HG02759 (cell line): ENCODE measurements around the gene POT1.
"Not testable (repeated sequence)": the region's sequence is repeated elsewhere in the genome, so short reads cannot be mapped to it uniquely, and the experiment has no call there.

ENCODE experiments used
- ATAC-seq: cut with Tn5 transposase; IDR thresholded peaks from one replicate; pipeline ENCODE4 v1.9.1; 2021; ENCODE audit warnings: mild to moderate bottlenecking, moderate library complexity; ENCODE audit not compliant: unreplicated experiment

Gene POT1, protein sequence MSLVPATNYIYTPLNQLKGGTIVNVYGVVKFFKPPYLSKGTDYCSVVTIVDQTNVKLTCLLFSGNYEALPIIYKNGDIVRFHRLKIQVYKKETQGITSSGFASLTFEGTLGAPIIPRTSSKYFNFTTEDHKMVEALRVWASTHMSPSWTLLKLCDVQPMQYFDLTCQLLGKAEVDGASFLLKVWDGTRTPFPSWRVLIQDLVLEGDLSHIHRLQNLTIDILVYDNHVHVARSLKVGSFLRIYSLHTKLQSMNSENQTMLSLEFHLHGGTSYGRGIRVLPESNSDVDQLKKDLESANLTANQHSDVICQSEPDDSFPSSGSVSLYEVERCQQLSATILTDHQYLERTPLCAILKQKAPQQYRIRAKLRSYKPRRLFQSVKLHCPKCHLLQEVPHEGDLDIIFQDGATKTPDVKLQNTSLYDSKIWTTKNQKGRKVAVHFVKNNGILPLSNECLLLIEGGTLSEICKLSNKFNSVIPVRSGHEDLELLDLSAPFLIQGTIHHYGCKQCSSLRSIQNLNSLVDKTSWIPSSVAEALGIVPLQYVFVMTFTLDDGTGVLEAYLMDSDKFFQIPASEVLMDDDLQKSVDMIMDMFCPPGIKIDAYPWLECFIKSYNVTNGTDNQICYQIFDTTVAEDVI

DNA sequence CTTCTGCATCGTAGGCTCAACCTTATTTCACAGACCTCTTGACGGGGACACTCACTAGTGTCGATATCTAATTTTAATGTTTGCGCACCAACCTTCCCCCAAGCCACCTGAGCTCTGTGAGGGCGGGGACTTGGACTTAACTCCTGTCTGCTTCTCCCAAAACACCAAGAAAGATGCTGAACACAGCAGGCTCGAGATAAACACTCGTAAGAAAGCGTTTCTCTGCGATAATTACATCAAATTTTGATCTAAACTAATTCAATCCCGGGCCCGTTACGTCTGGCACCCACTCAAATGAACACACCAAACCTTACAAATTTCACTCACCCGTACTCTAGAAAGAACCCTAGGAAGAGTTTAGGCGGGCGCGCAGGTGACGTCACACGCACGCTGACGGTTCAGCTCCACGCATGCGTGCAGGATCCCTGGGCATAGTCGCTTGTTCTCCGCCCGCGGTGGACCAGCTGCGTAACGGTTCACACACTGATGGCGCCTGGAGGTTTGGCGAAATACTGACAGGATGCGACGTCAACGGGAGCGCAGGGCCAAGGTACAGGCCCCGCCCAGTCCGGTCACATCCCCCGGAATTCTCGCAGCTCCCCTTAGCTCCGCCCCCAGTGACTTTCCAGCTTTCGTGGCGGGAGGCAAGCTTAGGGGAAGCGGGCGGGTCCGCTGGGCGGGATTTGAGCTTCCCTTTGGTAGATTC is at the start of gene POT1:
POT1 (minus strand) TSS at position 359 of the 706 bp plus-strand sequence. CDS start 32,652 bp downstream, outside the sequence.
- peak; percentile 100 for ATAC-seq

DNA sequence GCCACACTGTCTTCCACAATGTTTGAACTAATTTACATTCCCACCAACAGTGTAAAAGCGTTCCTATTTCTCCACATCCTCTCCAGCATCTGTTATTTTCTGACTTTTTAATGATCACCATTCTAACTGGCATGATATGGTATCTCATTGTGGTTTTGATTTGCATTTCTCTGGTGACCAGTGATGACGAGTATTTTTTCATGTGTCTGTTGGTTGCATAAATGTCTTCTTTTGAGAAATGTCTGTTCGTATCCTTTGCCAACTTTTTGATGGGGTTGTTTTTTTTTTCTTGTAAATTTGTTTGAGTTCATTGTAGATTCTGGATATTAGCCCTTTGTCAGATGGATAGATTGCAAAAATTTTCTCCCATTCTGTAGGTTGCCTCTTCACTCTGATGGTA is 45.5 kb upstream of the POT1 start:
- not testable (repeated sequence) for ATAC-seq

DNA sequence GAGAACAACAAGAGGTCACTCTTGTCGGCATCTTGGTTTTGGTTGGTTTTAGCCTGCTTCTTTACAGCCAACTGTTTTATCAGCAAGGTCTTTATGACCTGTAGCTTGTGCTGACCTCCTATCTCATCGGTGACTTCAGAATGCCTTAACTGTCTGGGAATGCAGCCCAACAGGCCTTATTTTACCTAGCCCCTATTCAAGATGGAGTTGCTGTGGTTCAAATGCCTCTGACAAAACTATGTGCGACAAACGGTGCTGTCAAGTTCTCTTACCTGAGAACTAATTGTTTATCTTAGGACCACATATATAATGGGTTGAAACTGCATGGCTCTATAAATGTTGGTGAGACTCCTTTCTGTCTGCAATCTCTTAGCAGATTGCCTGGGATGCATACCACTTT is 35.9 kb upstream of the POT1 start:
- no peak for ATAC-seq

DNA sequence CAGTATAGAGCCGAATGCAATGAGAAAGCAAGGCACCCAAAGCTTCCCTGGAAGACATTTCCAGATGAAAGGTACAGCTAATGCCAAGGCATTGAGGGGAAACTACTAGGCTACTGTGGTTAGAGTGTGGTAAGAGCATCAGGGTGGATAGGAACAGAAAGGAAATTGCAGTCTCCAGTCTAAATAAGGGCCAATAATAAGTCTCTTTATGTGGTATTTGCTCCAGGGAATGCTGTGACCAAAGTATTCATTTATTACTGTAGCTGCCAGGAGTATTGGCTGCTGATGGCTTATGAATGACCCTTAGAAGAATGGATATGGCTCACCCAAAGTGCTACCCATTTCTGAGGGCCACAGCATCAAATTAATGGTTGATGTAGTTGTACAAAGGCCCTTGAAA is 30.1 kb upstream of the POT1 start:
- ATAC-seq: no peak

DNA sequence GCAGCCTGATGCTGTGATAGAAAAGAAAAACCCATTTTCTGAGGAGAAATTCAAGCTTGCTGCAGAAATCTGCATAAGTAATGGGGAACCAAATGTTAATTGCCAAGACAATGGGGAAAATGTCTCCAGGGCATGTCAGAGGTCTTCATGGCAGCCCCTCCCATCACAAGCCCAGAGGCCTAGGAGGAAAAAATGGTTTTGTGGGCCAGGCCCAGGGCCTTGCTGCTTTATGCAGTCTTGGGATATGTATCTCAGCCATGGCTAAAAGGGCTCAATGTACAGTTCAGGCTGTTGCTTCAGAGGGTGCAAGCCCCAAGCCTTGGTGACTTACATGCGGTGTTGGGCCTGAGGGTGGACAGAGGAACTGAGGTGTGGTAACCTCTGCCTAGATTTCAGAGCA is 28.3 kb upstream of the POT1 start:
- not testable (repeated sequence) for ATAC-seq

DNA sequence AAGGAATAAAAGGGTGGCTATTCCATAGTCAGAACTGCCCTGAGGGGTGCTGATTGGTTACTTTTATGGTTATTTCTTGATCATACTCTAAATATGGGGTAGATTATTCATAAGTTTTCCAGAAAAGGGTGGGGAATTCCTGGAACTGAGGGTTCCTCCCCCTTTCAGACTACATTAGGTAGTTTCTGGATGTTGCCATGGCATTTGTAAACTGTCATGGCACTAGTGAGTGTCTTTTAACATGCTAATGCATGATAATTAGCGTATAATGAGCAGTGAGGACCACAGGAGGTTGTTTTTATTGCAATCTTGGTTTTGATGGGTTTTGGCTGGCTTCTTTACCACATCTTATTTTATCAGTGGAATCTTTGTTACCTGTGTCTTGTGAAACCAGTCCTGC is 26.5 kb upstream of the POT1 start:
- no peak for ATAC-seq

DNA sequence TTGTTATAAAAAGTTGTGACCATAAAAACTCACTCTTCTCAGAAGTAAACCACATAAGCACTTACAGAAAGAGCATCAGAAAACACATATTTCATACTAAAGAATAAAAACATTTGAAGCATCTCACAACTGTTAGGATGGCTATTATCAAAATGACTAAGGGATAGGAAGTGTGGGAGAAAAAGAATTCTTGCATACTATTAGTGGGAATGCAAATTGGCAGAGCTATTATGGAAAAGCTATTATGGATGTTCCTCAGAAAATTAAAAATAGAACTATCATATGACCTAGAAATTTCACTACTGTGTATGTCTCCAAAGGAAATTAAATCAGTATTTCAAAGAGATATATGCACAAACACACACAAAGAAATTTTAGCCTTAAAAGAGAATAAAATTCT is 25.2 kb upstream of the POT1 start:
- no peak for ATAC-seq

DNA sequence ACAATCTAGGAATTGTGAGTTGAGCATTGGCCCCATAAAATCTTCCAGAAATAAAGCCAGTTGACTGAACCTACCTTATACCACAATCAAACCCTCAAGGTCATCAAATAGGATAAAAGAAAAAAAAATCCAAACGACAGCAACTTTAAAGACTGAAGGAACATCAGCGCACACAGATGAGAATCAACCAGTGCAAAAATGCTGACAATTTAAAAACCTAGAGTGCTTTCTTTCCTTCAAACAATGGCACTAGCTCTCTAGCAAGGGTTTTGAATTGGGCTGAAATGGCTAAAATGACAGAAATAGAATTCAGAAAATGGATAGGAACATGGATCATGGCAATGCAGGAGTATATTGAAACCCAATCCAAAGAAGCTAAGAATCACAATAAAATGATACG is 16.1 kb upstream of the POT1 start:
- ATAC-seq: no peak

DNA sequence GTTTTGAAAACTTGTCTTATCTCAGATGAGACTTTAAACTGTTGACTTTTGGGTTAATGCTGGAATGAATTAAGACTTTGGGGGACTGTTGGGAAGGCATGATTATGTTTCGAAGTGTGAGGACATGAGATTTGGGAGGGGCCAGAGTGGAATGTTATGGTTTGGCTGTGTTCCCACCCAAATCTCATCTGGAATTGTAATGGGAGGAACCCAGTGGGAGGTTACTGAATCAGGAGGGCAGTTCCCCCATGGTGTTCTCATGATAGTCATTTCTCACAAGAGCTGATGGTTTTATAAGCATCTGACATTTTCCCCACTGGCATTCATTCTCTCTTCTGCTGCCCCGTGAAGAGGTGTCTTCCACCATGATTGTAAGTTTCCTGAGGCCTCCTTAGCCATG is 13.8 kb upstream of the POT1 start:
- ATAC-seq: no peak

DNA sequence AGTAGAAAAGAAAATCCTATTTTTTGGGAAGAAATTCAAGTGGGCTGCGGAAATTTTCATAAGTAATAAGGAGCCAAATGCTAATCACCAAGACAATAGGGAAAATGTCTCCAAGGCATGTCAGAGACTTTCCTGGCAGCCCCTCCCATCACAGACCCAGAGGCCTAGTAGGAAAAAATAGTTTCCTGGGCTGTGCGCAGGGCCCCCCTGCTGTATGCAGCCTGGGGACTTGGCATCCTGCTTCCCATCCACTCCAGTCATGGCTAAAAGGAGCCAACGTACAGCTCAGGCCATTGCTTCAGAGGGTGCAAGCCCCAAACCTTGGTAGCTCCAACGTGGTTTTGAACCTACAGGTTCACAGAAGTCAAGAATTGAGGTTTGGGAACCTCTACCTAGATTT is 12.8 kb upstream of the POT1 start:
- no peak for ATAC-seq

DNA sequence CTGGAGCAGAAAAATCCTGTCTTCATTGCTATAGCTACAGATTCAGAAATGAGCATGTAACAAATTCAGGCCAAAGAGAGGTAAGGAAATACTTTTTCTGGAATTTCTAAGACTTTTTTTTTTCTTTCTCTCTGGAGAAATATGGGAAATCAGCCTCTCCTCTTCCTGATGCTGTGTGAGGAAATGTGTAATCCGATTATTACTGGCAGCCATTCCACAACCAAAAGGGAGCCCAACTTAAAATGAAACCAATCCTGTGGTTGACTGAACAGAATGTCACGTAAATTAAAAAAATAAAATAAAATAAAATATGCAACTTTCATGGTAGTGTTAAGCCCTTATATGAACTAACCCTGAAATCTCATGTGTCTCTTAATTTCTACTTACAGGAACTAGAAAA is 10.7 kb upstream of the POT1 start:
- no peak for ATAC-seq

DNA sequence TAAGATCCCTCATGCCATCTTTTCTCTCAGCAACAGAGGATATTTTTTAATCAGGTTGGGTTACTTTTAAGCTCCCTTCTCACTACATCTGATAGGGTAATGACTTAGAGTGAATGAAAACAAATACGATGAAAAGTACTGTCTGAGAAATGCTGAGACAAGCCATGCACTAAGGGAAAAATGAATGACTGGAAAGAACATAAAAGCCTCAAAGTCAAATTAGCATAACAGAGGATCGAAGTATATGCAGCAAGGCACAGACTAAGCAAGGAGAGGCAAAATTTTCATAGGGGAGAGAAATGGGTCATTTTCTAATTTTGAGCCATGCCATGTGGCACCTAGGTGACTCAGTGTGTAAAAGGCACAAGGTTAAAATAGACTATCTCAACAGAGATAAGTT is 8.5 kb upstream of the POT1 start:
- ATAC-seq: no peak

DNA sequence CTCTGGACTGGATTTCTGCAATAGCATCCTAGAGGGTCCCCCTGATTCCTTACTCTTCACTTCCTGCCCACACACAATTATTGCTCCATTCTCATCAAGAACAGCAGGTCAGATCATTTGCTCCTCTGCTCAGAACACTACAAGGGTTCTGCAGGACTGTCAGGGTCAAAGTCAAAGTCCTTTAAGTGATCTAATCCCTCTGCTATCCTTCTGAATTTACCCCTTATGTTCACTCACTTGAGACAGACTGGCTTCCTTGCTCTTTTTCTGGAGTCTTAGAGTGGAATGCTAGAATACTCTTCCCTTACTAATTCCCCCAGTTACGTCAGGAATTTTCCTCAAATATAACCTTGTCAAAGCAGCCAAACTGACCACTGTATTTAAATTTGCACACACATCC is 7.5 kb upstream of the POT1 start:
- no peak for ATAC-seq

DNA sequence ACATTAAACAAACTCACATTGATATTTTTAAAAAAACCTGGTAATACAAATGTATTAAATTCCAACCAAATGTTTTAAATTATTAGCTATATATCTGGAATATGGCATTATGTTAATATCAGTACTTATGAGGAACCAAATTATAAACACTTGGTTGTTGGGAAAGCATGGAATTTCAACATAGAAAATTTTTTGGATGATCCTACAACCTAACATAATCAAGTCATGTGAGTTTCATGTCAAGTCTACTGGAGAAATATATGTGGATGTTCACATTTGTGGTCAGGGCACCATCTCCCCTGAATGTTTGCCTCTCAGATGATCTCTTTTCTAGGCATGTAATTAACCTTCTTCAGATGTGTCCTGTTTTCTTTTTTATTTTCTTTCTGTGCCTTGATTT is 5.2 kb upstream of the POT1 start:
- no peak for ATAC-seq

DNA sequence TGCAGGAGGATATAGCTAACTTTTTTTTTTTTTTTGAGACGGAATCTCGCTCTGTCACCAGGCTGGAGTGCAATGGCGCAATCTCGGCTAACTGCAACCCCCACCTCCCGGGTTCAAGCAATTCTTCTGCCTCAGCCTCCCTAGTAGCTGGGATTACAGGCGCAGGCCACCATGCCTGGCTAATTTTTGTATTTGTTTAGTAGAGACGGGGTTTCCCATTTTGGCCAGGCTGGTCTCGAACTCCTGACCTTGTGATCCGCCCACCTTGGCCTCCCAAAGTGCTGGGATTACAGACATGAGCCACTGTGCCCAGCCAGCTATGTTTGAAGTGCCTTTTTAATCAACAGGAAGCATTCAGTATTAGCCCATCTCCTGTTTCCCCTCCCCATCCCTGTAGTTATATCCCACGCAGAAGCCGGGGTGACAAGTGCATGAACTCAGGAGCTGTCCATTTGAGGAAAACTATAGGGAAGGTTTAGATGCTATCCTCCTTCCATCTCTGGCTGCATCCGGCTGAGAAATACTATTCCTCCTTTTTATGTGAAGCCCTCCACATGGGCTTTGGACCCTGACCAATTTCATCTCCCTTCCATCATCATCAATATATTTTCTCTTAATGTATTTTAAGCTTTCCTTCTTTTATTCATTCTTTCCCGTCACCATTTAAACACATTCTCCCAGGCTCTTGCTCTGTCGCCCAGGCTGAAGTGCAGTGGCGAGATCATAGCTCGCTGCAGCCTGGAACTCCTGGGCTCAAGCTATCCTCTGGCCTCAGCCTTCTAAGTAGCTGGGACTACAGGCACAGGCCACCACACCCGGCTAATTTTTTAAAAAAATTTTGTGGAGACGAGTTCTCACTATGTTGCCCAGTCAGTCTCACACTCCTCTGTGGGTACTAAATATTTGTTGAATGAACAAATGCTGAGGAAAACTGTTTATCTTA is 1.3 kb upstream of the POT1 start:
- ATAC-seq: no peak

DNA sequence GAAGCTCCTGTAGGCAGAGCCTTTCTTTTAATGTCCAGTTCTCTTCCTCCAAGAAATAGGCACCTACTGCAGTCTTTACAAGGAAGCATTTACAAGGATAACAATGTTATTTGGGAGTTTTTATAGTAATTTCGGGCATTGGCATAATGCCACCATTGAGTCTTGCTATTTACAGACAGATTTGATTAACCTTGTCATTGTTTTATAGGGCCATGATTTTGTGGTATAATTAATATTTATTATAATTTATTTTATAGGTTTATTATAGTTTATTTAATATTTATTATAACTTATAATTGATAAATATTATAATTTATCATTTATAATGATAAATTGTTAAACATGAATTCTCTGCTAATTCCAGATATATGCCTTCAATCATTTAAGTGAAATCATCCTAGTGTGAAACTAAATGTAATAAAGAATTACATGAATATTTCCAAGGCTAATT is 573 bp upstream of the POT1 start:
- ATAC-seq: no peak

DNA sequence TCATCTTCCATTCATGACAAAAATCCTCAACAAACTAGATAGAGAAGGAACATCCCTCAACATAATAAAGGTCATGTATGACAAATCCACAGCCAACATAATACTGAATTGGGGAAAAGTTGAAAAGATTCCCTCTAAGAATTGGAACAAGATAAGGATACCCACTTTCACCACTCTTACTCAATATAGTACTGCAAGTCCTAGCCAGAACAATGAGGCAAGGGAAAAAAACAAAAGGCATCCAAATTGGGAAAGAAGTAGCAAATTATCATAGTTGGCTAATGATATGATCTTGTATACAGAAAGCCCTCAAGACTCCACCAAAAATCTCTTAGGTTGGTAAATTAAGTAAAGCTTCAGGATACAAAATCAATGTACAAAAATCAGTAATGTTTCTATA is 4.7 kb downstream of the POT1 start:
- no peak for ATAC-seq

DNA sequence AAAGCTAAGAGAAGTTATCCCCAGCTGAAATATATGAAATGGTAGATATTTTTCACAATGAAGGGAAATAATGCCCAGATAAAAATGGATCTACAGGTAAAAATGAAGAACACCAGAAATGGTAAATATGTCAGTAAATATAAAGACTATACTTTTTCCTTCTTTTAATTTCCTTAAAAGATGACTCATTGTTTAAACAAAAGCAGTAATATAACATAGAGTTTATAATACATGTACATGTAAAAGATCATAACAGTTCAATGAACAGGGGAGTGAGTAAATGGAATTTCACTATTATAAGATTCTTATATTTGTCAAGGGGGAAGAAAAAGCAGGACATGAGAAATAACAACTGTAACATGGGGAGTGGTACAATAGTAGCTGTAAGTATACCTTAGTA is 7.4 kb downstream of the POT1 start:
- ATAC-seq: no peak

DNA sequence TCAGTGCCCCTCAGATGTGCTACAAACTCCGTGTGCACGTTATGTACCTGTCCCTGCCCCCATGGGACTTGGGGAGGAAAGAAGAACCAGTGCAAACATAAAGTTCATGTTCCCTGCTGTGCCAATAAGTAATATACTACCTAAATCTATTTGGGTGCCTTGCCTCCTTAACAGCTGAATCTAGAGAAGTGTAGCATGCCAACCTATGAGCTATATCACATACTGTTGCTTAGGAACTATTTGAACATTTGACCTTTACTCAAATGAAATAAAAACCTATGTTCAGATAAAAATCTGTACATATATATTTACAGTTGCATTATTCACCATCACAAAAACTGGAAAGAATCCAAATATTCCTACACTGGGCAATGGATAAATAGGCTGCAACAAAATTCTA is 9.8 kb downstream of the POT1 start:
- no peak for ATAC-seq

DNA sequence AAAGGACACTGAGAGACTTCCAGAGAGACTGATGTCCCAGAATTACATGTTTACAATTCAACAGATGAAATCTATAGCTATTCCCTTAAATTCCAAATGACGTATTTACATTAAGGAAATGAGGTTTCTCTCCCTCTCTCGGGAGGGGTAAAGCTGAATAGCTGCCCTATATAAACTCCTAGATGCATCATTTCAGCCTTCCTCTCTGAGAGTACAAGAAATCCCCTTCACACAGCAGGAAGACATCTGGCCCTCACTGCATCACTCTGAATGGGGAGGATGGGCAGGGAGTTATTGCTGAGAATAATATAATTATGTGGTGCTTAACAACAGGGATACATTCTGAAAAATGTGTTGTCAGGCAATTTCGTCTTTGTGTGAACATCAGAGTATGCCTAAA is 11.0 kb downstream of the POT1 start:
- peak; percentile 84 for ATAC-seq

DNA sequence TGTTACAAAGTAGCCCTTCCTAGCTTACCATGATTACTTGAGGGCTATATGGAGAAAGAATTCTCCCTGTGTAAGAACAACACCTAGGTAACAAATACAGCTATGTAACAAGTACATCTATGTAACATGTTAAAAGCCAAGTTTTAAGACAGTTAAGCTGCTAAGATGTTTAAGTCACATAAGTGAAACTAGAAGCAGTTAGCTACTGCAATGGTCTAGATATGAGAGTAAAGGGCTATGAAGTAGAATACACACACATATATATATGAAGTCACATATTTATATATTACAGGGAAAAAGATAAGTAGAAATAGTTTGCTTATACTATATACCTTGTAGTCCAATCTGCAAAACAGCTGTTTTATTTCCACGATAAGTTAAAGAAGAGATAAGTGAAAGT is 14.4 kb downstream of the POT1 start:
- ATAC-seq: peak; percentile 32
